ENCODE measurements around the gene OR5F1. TPM values are rescaled to one million over a fixed set of nuclear protein-coding genes. Genes with fewer than 3 reads are reported as not detected.

OR5F1 gene
- not detected for total RNA-seq

- 78% methylated on average over 2 of the region's 2 CpGs for WGBS
- H3K9me3 ChIP-seq = no peaks in the 10 kb centered on the region
- TF ChIP-seq EP300 (IDR thresholded peaks at IDR 0.05) = no peak
- TF ChIP-seq POLR2A (IDR thresholded peaks at IDR 0.05; ENCODE audit: low read depth) = no peak
- TF ChIP-seq POLR2AphosphoS5 (IDR thresholded peaks at IDR 0.05) = no peak
- no peak for TF ChIP-seq CTCF (IDR thresholded peaks at IDR 0.05)
- no peaks in the 10 kb centered on the region for H3K27me3 ChIP-seq
- no peaks in the 10 kb centered on the region for H3K36me3 ChIP-seq
- DNase-seq (ENCODE audit: extremely low spot score) = no peak
- H3K27ac ChIP-seq (replicated peaks in 1 of 4) = no peak within 1 kb of the TSS
- H3K4me1 ChIP-seq = no peaks in the 10 kb centered on the region
- no peak within 1 kb of the TSS for H3K4me3 ChIP-seq
- intact Hi-C loops (cut with DNase I) = no loop called here
These were observed at the start of gene OR5F1 for GRCh38 chr11:55994525-55994924. Gene OR5F1 (minus strand): TSS chr11:55994625. CDS start chr11:55994625, 0 bp downstream.

GRCh38 chr11:56027354-56027753 is 32.9 kb upstream of the OR5F1 start, which contains the start of gene OR5AS1:
Gene OR5AS1 (plus strand): TSS chr11:56027654. CDS start chr11:56030419, 2,765 bp downstream.
- DNase-seq (ENCODE audit: extremely low spot score) = no peak
- Histone ChIP-seq H3K4me3 (no peak within 1 kb of the TSS), H3K27me3 (no peaks in the 10 kb centered on the region), H3K27ac (replicated peaks in 1 of 4) (no peak within 1 kb of the TSS), H3K9me3 (no peaks in the 10 kb centered on the region), H3K36me3 (no peaks in the 10 kb centered on the region), H3K4me1 (no peaks in the 10 kb centered on the region)
- intact Hi-C loops (cut with DNase I) = no loop called here
- TF ChIP-seq EP300 (IDR thresholded peaks at IDR 0.05) (no peak), POLR2AphosphoS5 (IDR thresholded peaks at IDR 0.05) (no peak), POLR2A (IDR thresholded peaks at IDR 0.05; ENCODE audit: low read depth) (no peak), CTCF (IDR thresholded peaks at IDR 0.05) (no peak)

- DNase-seq (ENCODE audit: extremely low spot score) = no peak
- no peak overlapping the region for H3K4me3 ChIP-seq
- WGBS = 63% methylated on average over 2 of the region's 2 CpGs
- H3K27ac ChIP-seq (replicated peaks in 1 of 4) = no peak overlapping the region
- H3K27me3 ChIP-seq = no peaks in the 10 kb centered on the region
- H3K36me3 ChIP-seq = no peaks in the 10 kb centered on the region
- peaks cover 0 to 7% (median 0%) of the 10 kb centered on the region in 4 donors for H3K9me3 ChIP-seq
- intact Hi-C loops (cut with DNase I) = no loop called here
- no peaks in the 10 kb centered on the region for H3K4me1 ChIP-seq
- TF ChIP-seq EP300 (IDR thresholded peaks at IDR 0.05) (no peak), POLR2AphosphoS5 (IDR thresholded peaks at IDR 0.05) (no peak), CTCF (IDR thresholded peaks at IDR 0.05) (no peak), POLR2A (IDR thresholded peaks at IDR 0.05; ENCODE audit: low read depth) (no peak)
These were observed 19.4 kb upstream of the OR5F1 start for GRCh38 chr11:56013805-56014204.

- DNase-seq (ENCODE audit: extremely low spot score) = no peak
- intact Hi-C loops (cut with DNase I) = no loop called here
- peaks cover 0 to 7% (median 0%) of the 10 kb centered on the region in 4 donors for H3K9me3 ChIP-seq
- no peak overlapping the region for H3K4me3 ChIP-seq
- no peaks in the 10 kb centered on the region for H3K27me3 ChIP-seq
- H3K4me1 ChIP-seq = no peaks in the 10 kb centered on the region
- H3K36me3 ChIP-seq = no peaks in the 10 kb centered on the region
- H3K27ac ChIP-seq (replicated peaks in 1 of 4) = no peak overlapping the region
- TF ChIP-seq CTCF (IDR thresholded peaks at IDR 0.05) = no peak
- no peak for TF ChIP-seq EP300 (IDR thresholded peaks at IDR 0.05)
- no peak for TF ChIP-seq POLR2AphosphoS5 (IDR thresholded peaks at IDR 0.05)
- no peak for TF ChIP-seq POLR2A (IDR thresholded peaks at IDR 0.05; ENCODE audit: low read depth)
These were observed 16.3 kb upstream of the OR5F1 start for GRCh38 chr11:56010716-56011115.

- Histone ChIP-seq H3K9me3 (peaks cover 0 to 3% (median 0%) of the 10 kb centered on the region in 4 donors), H3K4me1 (no peaks in the 10 kb centered on the region), H3K27me3 (no peaks in the 10 kb centered on the region), H3K27ac (replicated peaks in 1 of 4) (no peak overlapping the region), H3K4me3 (no peak overlapping the region), H3K36me3 (no peaks in the 10 kb centered on the region)
- DNase-seq (ENCODE audit: extremely low spot score) = no peak
- 96% methylated on average over 2 of the region's 3 CpGs for WGBS
- TF ChIP-seq POLR2AphosphoS5 (IDR thresholded peaks at IDR 0.05) = no peak
- TF ChIP-seq EP300 (IDR thresholded peaks at IDR 0.05) = no peak
- TF ChIP-seq CTCF (IDR thresholded peaks at IDR 0.05) = no peak
- intact Hi-C loops (cut with DNase I) = no loop called here
These were observed 23.5 kb downstream of the OR5F1 start for GRCh38 chr11:55970935-55971334.

Measured in esophagus muscularis mucosa (tissue), 4 donors.